Spleen (tissue), 7 donors: ENCODE data around the gene RIIAD1.

Source experiments
- CTCF ChIP-seq, 11 experiments: fragments of 200-600 bp in 7 of 11; fragments of 450-650 bp in 4 of 11; sonication (generic) in 4 of 11; IDR thresholded peaks in 8 of 11; conservative IDR thresholded peaks in 3 of 11; 1 replicate in 7 of 11; 2 replicates in 4 of 11; pipeline versions ENCODE4 v1.4.0 to v1.8.0; 2016 to 2021; ENCODE audit warnings: antibody characterized with exemption in 11 of 11, inconsistent platforms in 4 of 11, mild to moderate bottlenecking in 1 of 11
- POLR2A ChIP-seq, 3 donors: fragments of 450-650 bp; IDR thresholded peaks; one replicate each; pipeline ENCODE4 v1.5.1; 2017; ENCODE audit warnings: antibody characterized with exemption in 3 of 3, mild to moderate bottlenecking in 1 of 3
- POLR2AphosphoS5 ChIP-seq, 3 donors: sonication (generic); formaldehyde crosslinking; IDR thresholded peaks; one replicate each; pipeline ENCODE4 v1.5.1; 2017; ENCODE audit warnings: antibody characterized with exemption in 3 of 3
- donor health status: DM: no; HTN: no; CAD: no; lungs with moderate emphysema.
- donor health status: DM: no; HTN: no; CAD: no.
- donor health status: DM: no; HTN: no; CAD: no.

GRCh38 chr1:151702936-151703335 is 18.4 kb upstream of the RIIAD1 start:
- TF ChIP-seq CTCF (IDR thresholded peaks at IDR 0.05 in 8 of 11, conservative IDR thresholded peaks at IDR 0.05 in 3 of 11) (no peak), POLR2AphosphoS5 (IDR thresholded peaks at IDR 0.05) (no peak), POLR2A (IDR thresholded peaks at IDR 0.05) (no peak)
